NK-92 (cell line): Measurements from ENCODE around the gene TTLL8.

ENCODE experiments used
- DNase-seq: peaks from one replicate; lab custom pipeline; 2025; ENCODE audit not compliant: unreplicated experiment; lab: John Stamatoyannopoulos, UW

The TTLL8 gene

GRCh38 chr22:50083462-50084079, 25.5 kb upstream of the TTLL8 start:
- no peak for DNase-seq

DNA sequence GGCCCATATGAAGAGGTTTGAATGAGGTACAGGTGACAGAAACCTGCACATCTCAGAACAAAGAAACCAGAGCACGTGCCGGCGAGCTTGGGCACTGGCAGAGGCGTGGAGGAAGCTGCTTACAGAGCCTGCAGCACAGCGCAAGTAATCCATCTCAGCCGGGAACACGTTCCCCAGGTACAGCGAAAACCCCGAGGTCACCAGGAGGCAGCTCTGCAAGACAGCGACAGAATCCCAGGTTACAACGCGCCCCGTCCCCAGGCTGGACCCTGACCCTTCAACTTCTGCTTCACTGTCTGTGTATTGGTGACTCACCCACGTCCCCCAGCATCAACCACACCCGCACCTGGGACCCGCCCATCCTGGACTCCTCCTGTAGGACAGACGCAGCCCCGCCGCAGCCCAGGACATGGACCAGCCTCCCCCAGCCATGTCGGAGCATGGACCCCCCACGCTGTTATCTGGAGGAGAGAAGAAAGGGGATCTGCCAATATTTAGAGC, 24.9 kb upstream of the TTLL8 start:
- no peak for DNase-seq

GRCh38 chr22:50082197-50082715, 24.2 kb upstream of the TTLL8 start:
- no peak for DNase-seq

DNA sequence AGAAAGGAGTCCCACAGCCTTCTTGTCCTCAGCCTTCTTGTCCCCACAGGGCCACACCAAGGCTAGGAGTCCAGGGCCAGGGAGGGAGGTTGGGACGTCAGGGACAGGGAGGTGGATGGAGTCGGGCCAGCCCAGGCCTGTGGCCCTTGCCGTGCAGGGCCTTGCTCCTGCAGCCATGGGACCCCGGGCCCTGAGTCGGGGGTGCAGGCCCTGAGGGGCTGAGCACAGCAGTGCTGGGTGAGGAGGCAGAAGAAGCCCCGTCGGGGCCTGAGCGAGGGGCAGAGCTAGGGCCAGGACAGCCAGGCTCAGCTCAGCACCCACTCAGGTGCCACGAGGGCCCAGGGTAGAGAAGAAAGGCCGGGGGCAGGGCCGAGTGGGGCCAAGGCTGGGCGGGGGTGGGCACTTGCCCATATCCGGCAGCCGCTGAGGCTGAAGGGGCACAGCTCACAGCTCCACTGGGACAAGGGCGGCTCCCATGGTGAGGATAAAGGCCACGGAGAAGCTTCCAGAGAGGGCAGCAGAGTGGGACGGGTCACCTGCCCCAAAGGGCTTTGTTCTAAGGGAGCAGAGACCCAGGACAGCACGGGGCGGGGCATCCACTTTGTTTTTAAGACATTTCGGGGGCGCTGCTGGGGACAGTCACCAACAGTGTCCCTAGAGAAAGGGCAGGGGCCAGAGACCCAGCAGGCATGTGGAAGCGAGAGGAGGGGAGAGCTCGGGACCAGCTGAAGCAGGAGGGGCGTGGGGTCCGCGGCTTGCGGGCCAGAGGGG, 23.5 kb upstream of the TTLL8 start:
- no peak for DNase-seq

DNA sequence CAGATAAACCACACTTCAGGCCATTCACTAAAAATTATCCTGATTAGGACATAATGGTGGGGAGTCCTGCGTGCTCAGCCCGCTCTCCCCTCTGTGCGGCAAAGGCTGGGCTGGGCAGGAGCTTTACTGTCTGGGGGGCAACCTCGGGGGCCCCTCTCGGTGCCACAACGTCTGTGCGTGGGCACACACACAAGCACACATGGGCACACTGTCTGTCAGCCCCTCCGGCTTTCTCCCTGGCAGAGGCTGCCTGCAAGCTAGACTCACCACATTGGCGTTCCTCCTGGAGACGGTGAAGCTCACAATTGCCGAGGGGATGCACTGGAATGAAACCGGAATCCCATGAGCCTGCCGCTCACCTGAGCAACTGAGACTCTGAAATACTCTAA, 22.0 kb upstream of the TTLL8 start:
- no peak for DNase-seq

GRCh38 chr22:50078761-50079160, 20.7 kb upstream of the TTLL8 start:
- DNase-seq = no peak

- DNase-seq = no peak
These were observed 20.1 kb upstream of the TTLL8 start for GRCh38 chr22:50078246-50078645.

DNA sequence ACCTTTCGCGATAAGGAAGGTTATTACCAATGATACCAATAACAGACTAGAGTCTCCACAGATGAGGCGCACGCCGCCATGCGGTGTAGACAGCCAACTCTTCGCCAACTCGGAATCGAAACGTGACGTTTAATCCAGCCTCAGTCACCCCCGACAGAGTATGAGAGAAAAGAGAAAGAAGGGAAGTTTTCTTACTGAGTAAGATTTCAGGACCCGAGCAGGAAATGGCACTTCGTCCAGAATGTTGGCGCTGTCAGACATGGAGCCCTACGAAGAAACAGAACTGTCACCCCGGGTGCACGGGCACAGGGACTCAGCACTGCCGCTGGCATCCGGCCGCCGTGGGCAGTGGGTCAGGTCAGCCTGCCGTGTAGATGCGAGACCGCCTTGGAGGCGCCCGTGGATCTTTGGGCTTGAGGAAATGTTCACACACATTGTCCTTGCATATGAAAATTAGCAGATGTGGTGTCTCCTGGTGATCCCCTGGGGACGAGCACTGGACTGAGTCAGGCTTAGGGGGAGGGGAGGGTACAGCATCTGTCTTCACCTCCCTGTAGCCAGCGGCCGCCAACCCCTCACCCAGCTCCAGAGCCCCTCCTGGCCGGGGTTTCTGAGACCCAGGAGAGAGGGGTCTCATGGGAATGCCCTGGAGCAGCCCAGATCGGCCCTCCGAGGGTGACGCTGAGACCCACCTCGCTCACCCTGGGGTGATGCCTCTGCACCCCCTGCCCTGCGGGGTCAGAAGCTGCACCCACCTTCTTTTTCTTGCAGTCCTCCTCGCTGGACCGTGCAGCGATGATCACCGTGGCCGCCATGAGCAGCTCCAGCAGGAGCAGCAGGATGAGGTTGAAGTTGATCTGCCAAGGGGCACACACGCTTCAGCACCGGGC, 18.8 kb upstream of the TTLL8 start:
- no peak for DNase-seq

DNA sequence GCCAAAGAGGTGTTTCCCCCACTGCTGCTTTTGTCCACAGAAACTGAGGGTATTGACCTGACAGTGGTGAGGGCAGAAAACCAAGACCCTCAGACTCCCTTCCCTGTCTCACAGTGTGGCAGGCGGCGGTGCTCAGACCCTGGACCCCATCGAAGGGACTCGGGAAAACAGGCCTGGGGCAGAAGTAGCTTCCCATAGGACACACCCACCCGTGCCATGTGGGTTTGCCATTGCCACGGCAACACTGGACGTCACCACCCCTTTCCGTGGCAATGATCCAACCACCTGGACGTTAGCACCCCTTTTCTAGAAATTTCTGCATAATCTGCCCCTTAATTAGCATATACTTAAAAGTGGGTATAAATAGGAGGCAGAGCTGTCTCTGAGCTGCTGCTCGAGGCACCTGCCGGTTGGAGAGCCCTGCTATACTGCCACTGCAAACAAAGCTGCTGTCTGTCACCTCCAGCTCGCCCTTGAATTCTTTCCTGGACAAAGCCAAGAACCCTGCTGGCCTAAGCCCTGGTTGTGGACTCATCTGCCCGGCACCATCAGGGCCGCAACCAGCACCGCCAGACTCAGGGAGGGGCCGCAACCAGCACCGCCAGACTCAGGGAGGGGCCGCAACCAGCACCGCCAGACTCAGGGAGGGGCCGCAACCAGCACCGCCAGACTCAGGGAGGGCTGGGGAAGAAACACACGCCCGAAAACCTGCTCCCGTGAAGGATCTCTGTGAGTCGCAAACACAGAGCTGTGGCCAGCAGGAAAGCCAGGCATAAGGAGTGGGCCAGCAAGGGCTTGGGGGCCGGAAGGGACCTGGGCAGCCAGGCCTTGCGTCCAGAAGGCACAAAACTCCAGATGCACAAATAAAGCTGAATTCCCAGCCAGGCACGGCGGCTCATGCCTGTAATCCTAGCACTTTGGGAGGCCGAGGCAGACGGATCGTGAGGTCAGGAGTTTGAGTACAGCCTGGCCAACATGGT, 16.7 kb upstream of the TTLL8 start:
- no peak for DNase-seq

DNA sequence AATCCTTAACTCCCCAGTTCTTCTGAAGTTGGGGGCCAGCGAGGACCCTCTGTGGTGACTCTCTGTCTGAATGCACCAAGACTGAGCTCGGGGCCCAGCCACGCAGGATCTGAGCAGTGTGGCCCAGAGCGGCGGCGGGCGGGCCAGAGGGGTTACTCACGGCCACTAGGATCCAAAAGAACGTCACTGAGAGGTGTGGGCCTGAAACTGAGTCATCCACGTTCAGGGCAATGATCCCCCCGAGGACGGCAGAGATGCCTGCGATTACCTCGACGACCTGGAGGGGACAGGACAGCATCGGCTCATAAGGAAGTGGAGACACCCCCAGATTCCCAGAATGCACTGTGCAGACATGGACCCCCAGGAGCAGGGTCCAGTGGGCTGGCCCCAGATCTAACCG, 16.0 kb upstream of the TTLL8 start:
- DNase-seq = no peak

DNA sequence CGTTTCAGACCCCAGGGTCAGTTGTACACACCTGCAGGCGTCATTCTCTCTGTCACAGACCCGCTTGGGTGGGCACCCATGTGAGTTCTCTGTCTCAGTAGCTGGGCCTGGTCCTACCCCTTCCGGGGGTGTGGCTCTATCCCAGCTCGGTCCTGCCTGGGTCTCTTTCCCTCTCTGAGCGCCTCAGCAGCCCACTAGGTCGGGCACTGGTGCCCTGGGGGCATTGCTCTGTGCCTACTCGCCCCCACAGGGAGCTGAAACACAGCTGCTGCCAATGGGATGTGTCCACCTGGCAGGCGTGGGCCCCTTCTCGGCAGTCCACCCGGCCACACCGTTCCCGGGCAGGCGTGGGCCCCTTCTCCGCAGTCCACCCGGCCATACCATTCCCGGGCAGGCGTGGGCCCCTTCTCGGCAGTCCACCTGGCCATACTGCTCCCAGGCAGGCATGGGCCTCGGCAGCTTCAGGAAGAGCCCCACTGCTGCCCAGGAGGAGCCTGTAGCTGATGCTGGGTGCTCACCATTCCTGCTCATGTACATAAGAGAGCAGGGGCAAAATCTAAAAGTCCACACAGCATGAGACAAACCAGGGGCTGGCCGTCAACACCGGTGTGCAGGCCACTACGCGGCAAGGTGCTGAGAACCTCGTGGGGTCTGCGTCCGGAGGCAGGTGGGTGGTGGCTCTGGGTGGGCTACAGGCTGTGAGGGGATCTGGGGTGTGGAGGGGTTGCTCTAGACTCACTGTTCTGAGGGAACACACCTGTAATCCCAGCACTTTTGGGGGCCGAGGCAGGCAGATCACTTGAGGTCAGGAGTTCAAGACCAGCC, 14.8 kb upstream of the TTLL8 start:
- DNase-seq = no peak

GRCh38 chr22:50072167-50072555, 14.1 kb upstream of the TTLL8 start:
- DNase-seq = no peak

GRCh38 chr22:50071432-50072166, 13.5 kb upstream of the TTLL8 start:
- DNase-seq = no peak

- no peak for DNase-seq
These were observed 12.3 kb upstream of the TTLL8 start for GRCh38 chr22:50070366-50070765.

GRCh38 chr22:50068096-50068495, 10.0 kb upstream of the TTLL8 start:
- DNase-seq = no peak

- no peak for DNase-seq
These were observed 9.1 kb upstream of the TTLL8 start for GRCh38 chr22:50067244-50067643.

DNA sequence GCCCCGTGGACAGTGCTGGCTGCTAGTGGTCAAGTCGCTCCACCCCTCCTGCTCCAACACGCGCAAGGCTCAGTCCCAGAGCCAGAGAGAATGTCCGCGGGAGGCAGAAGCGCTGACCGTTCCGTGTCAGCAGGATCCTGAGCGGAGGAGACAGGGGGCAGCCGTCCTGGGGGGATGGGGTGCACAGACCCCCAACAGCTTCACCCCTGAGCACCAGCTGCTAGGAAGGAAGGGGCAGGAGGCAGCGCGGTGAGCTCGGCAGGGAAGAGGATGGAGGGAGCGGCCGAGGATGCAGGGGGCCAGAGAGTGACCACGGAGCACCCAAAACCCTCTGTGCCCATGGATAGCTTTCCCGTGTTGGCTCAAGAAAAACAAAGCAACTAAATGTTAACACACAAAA, 6.4 kb upstream of the TTLL8 start:
- no peak for DNase-seq

- DNase-seq = no peak
These were observed 5.7 kb upstream of the TTLL8 start for GRCh38 chr22:50063589-50064393.
